Effector memory CD4-positive, alpha-beta T cell (primary cell): ENCODE results near the gene PRR20A.
"Not testable (repeated sequence)": the region's sequence is repeated elsewhere in the genome, so short reads cannot be mapped to it uniquely, and the experiment has no call there.

Experiments used
- DNase-seq, 3 donors: peaks; one replicate each; pipeline ENCODE4 v3.0.0-alpha.2; 2020
- H3K27ac ChIP-seq: 2 replicates; pipeline ENCODE4 v1.7.0; 2013; ENCODE audit warnings: mild to moderate bottlenecking, low read length, moderate library complexity; ENCODE audit not compliant: insufficient read depth, poor library complexity, severe bottlenecking
- H3K27me3 ChIP-seq: replicated peaks from 2 replicates; pipeline ENCODE4 v1.7.0; 2013; ENCODE audit warnings: mild to moderate bottlenecking, low read length; ENCODE audit not compliant: insufficient read depth, control insufficient read depth, poor library complexity, severe bottlenecking
- H3K36me3 ChIP-seq: 2 replicates; pipeline ENCODE4 v1.7.0; 2013; ENCODE audit warnings: mild to moderate bottlenecking, low read length, moderate library complexity; ENCODE audit not compliant: control insufficient read depth, insufficient read depth
- H3K4me1 ChIP-seq: 2 replicates; pipeline ENCODE4 v1.7.0; 2013; ENCODE audit warnings: low read length, mild to moderate bottlenecking; ENCODE audit not compliant: control insufficient read depth, insufficient read depth, poor library complexity, severe bottlenecking
- H3K4me3 ChIP-seq: 2 replicates; pipeline ENCODE4 v1.7.0; 2013; ENCODE audit warnings: low read length, low read depth, mild to moderate bottlenecking; ENCODE audit not compliant: insufficient read depth, poor library complexity, severe bottlenecking
- H3K9me3 ChIP-seq: 2 replicates; pipeline ENCODE4 v1.7.0; 2013; ENCODE audit warnings: mild to moderate bottlenecking, low read length, moderate library complexity; ENCODE audit not compliant: control insufficient read depth

Gene PRR20A

DNA sequence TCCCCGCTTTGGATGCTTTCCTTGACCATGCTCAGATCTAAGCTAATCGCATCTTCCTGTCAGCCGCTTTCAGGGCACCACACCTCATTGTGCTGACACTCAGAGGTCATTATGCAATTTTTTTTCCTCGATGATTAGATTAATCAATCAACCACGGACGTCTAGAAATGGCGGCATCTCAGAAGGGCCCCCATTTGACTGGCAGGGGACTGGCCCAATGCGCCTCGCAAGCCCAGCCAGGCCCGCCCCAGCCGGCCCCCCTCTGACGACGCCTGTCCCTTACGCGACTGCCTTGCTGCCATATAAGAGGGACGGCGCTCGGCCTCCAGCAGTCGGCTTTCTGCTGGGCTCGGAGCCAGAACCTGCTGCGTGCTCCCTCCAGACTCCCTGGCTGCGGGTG lies 13.0 kb downstream of the PRR20A start, which contains the start of gene PRR20C:
PRR20C (plus strand) TSS at position 301 of the 400 bp plus-strand sequence. CDS start 387 bp downstream, outside the sequence.
- H3K27ac ChIP-seq, H3K36me3 ChIP-seq, DNase-seq, H3K4me1 ChIP-seq, H3K27me3 ChIP-seq, H3K9me3 ChIP-seq, H3K4me3 ChIP-seq: not testable (repeated sequence)

DNA sequence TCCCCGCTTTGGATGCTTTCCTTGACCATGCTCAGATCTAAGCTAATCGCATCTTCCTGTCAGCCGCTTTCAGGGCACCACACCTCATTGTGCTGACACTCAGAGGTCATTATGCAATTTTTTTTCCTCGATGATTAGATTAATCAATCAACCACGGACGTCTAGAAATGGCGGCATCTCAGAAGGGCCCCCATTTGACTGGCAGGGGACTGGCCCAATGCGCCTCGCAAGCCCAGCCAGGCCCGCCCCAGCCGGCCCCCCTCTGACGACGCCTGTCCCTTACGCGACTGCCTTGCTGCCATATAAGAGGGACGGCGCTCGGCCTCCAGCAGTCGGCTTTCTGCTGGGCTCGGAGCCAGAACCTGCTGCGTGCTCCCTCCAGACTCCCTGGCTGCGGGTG lies 19.6 kb downstream of the PRR20A start, which contains the start of gene PRR20D:
PRR20D (plus strand) TSS at position 301 of the 400 bp plus-strand sequence. CDS start 387 bp downstream, outside the sequence.
- H3K36me3 ChIP-seq, H3K9me3 ChIP-seq, H3K27me3 ChIP-seq, H3K4me3 ChIP-seq, H3K27ac ChIP-seq, H3K4me1 ChIP-seq, DNase-seq: not testable (repeated sequence)

GRCh38 chr13:57166897-57167296 lies 26.2 kb downstream of the PRR20A start, which contains the start of gene PRR20E:
Gene PRR20E, plus strand, starts transcription at chr13:57167197. Its CDS starts 387 bp downstream, at chr13:57167584.
- H3K27me3 ChIP-seq = not testable (repeated sequence)

GRCh38 chr13:57191667-57192066 lies 50.9 kb downstream of the PRR20A start:
- no peak overlapping the region for H3K4me3 ChIP-seq
- H3K4me1 ChIP-seq = no peaks in the 10 kb centered on the region
- DNase-seq = no peak
- no peaks in the 10 kb centered on the region for H3K36me3 ChIP-seq
- no peaks in the 10 kb centered on the region for H3K27me3 ChIP-seq
- H3K9me3 ChIP-seq = no peaks in the 10 kb centered on the region
- no peak overlapping the region for H3K27ac ChIP-seq

More at GRCh38 chr13:57166897-57167296, 26.2 kb downstream of the PRR20A start, which contains the start of gene PRR20E:
- not testable (repeated sequence) for DNase-seq, H3K36me3 ChIP-seq, H3K4me3 ChIP-seq, H3K27ac ChIP-seq, H3K9me3 ChIP-seq, H3K4me1 ChIP-seq
